ENCODE data around the gene SRD5A1. TPM values are rescaled to one million over a fixed set of nuclear protein-coding genes. Genes with fewer than 3 reads are reported as not detected.

Gene SRD5A1
- total RNA-seq, 1 experiment from 2014 or later: 29.9 TPM

DNA sequence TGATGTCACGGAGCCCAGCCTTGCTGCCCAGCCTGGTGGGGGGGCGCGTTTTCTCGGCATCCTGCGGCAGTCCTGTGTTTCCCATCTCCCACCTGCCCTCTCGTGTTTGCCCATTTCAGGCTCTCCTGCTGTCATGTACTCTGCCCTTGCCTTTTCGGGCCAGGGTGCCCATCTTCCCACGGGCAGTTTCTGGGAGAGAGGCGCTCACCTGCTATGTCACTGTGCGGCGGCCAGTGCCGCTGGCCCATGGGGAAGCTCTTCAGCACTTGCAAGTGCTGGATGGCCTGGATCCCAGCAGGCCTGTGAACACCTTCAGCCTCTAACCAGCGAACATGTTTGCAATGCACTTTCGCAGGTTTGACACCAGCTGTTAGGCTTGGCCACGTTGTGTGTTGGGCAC, 33.5 kb downstream of the SRD5A1 start:
- no peaks in the 10 kb centered on the region for H3K79me1 ChIP-seq (ENCODE audit: insufficient read depth, low read depth, low read length, poor library complexity, severe bottlenecking)
- H3T11ph ChIP-seq (ENCODE audit: low read length): no peak overlapping the region
- Mint-ChIP-seq H3K27me3 (ENCODE audit: low read depth) (no peaks in the 10 kb centered on the region), H3K4me3 (no peak overlapping the region), H3K4me1 (peaks cover 11 to 16% of the 10 kb centered on the region in 2 experiments), H3K27ac (peak overlapping the region in 1 of 3 experiments; percentile 70; a peak in 1 of 7 replicates), H3K36me3 (ENCODE audit: insufficient read depth in 1 of 3, low read depth in 3 of 3) (peaks cover 19 to 25% (median 23%) of the 10 kb centered on the region in 3 experiments; a peak in 6 of 7 replicates), H3K9me3 (no peaks in the 10 kb centered on the region)
- no peak overlapping the region for H4K8ac ChIP-seq (replicated peaks; ENCODE audit: insufficient read length, low read depth, low read length)
- H3K56ac ChIP-seq (ENCODE audit: insufficient read length, low read depth, low read length): no peak overlapping the region
- H4K5ac ChIP-seq (ENCODE audit: insufficient read length, low read depth, low read length): no peak overlapping the region
- no peak overlapping the region for H3K4ac ChIP-seq (ENCODE audit: low read depth, low read length)
- H2AFZ ChIP-seq (ENCODE audit: low read length): no peak overlapping the region
- no peak overlapping the region for H2BK12ac ChIP-seq (ENCODE audit: insufficient read length, low read depth, low read length)
- no peak overlapping the region for H2BK20ac ChIP-seq (ENCODE audit: low read depth, low read length, poor library complexity, severe bottlenecking)
- H2BK120ac ChIP-seq (ENCODE audit: low read depth, low read length, poor library complexity, severe bottlenecking): no peak overlapping the region
- WGBS (ENCODE audit: extremely low coverage, insufficient read length, low lambda C conversion rate): no CpG with 5 or more reads among the region's 15 CpGs
- no peak overlapping the region for H3K18ac ChIP-seq (ENCODE audit: insufficient read length, low read depth, low read length)
- H3K27ac ChIP-seq (ENCODE audit: insufficient read length, low read depth, low read length): no peak overlapping the region
- H3K23ac ChIP-seq (ENCODE audit: insufficient read length, low read depth, low read length): no peak overlapping the region
- no peak overlapping the region for H3K9ac ChIP-seq (ENCODE audit: extremely low read depth, insufficient read length, low read length)
- no peaks in the 10 kb centered on the region for H3K79me2 ChIP-seq (ENCODE audit: insufficient read depth, low read length)
- no peaks in the 10 kb centered on the region for H4K20me1 ChIP-seq (ENCODE audit: control insufficient read depth, insufficient read depth, insufficient read length)
- H3K4me2 ChIP-seq (ENCODE audit: insufficient read depth, insufficient read length, low read length): no peak overlapping the region
- TF ChIP-seq, protein P1, sequence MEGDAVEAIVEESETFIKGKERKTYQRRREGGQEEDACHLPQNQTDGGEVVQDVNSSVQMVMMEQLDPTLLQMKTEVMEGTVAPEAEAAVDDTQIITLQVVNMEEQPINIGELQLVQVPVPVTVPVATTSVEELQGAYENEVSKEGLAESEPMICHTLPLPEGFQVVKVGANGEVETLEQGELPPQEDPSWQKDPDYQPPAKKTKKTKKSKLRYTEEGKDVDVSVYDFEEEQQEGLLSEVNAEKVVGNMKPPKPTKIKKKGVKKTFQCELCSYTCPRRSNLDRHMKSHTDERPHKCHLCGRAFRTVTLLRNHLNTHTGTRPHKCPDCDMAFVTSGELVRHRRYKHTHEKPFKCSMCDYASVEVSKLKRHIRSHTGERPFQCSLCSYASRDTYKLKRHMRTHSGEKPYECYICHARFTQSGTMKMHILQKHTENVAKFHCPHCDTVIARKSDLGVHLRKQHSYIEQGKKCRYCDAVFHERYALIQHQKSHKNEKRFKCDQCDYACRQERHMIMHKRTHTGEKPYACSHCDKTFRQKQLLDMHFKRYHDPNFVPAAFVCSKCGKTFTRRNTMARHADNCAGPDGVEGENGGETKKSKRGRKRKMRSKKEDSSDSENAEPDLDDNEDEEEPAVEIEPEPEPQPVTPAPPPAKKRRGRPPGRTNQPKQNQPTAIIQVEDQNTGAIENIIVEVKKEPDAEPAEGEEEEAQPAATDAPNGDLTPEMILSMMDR (conservative IDR thresholded peaks at IDR 0.05): no peak
- H2BK5ac ChIP-seq (ENCODE audit: insufficient read length, low read length): no peak overlapping the region
- H3K4me1 ChIP-seq (ENCODE audit: insufficient read depth, low read length): peaks cover 3% of the 10 kb centered on the region; the same call in 1 of the 2 replicates
- H3K9me3 ChIP-seq (ENCODE audit: control insufficient read depth, low read depth, low read length): no peaks in the 10 kb centered on the region
- H3K23me2 ChIP-seq (ENCODE audit: insufficient read length, low read depth, low read length, poor library complexity, severe bottlenecking): no peaks in the 10 kb centered on the region
- H3K27me3 ChIP-seq (ENCODE audit: insufficient read depth, low read length): no peaks in the 10 kb centered on the region
- H2BK15ac ChIP-seq (ENCODE audit: low read depth, low read length): no peak overlapping the region
- H3K14ac ChIP-seq (ENCODE audit: insufficient read depth, low read length): no peak overlapping the region; the same call in 1 of the 2 replicates
- H4K91ac ChIP-seq (ENCODE audit: insufficient read length, low read depth, low read length): no peak overlapping the region
- H2AK5ac ChIP-seq (ENCODE audit: insufficient read length, low read length): no peak overlapping the region
- DNase-seq: no peak

All from H9 (cell line).